Gastrocnemius medialis (tissue), 4 donors: ENCODE measurements around the gene SLC50A1.

Experiments used
- CTCF ChIP-seq, 5 experiments: fragments of 450-650 bp in 3 of 5; fragments of 200-600 bp in 2 of 5; sonication (generic) in 2 of 5; IDR thresholded peaks in 4 of 5; conservative IDR thresholded peaks in 1 of 5; 1 replicate in 4 of 5; 2 replicates in 1 of 5; pipeline ENCODE4 v1.5.1; 2016 to 2019; ENCODE audit warnings: antibody characterized with exemption in 5 of 5, mild to moderate bottlenecking in 3 of 5, moderate library complexity in 3 of 5
- POLR2A ChIP-seq, 2 donors: fragments of 450-650 bp; IDR thresholded peaks; one replicate each; pipeline ENCODE4 v1.6.1; 2017; ENCODE audit warnings: antibody characterized with exemption in 2 of 2, mild to moderate bottlenecking in 2 of 2, moderate library complexity in 2 of 2

GRCh38 chr1:155184351-155184811, 48.7 kb downstream of the SLC50A1 start:
- no peak for TF ChIP-seq CTCF (IDR thresholded peaks at IDR 0.05 in 4 of 5, conservative IDR thresholded peaks at IDR 0.05 in 1 of 5)
- TF ChIP-seq POLR2A (IDR thresholded peaks at IDR 0.05) = no peak
